Adrenal gland (tissue), 12 donors: ENCODE results near the gene PTDSS2. TPM values are rescaled to one million over a fixed set of nuclear protein-coding genes. Genes with fewer than 3 reads are reported as not detected.

Experiments used
- DNase-seq, 7 donors: peaks; one replicate each; pipeline ENCODE4 v3.0.0-alpha.2; 2019 to 2020
- H3K27ac ChIP-seq, 5 donors: fragments of 200-600 bp; sonication (generic) in 4 of 5; 1 replicate in 3 of 5; 2 replicates in 2 of 5; pipeline versions ENCODE4 v1.5.1 to v1.8.0; 2016 to 2020; ENCODE audit warnings: mild to moderate bottlenecking in 1 of 5
- H3K27me3 ChIP-seq: fragments of 200-600 bp; 2 replicates; pipeline ENCODE4 v1.8.0; 2021
- H3K36me3 ChIP-seq, 2 donors: fragments of 200-600 bp; replicated peaks in 1 of 2; 1 replicate in 1 of 2; 2 replicates in 1 of 2; pipeline versions ENCODE4 v1.5.1 to v1.8.0; 2018 to 2022
- H3K4me1 ChIP-seq, 2 donors: fragments of 200-600 bp; replicated peaks in 1 of 2; 1 replicate in 1 of 2; 2 replicates in 1 of 2; pipeline versions ENCODE4 v1.5.1 to v1.8.0; 2018 to 2021
- H3K4me3 ChIP-seq, 4 donors: fragments of 200-600 bp; sonication (generic) in 3 of 4; one replicate each; pipeline ENCODE4 v1.5.1; 2016 to 2018
- H3K9me3 ChIP-seq, 3 donors: fragments of 200-600 bp; sonication (generic) in 1 of 3; replicated peaks in 1 of 3; 1 replicate in 2 of 3; 2 replicates in 1 of 3; pipeline versions ENCODE4 v1.5.1 to v1.8.0; 2016 to 2021
- POLR2A ChIP-seq, 2 donors: fragments of 450-650 bp; IDR thresholded peaks; one replicate each; pipeline ENCODE4 v1.6.1; 2017; ENCODE audit warnings: antibody characterized with exemption in 2 of 2, mild to moderate bottlenecking in 2 of 2, moderate library complexity in 1 of 2
- WGBS, 4 donors: extraction: QIAGEN DNeasy Blood & Tissue Kit in 2 of 4; methylation state at CpG; one replicate each; pipeline versions ENCODE4 v1.1.5 to v1.1.7; 2013 to 2017; 5-methylcytosine and 5-hydroxymethylcytosine counted together
- intact Hi-C, 2 donors: fragments of 100-400 bp; cut with DNase I; formaldehyde crosslinking; loops; one replicate each; pipeline versions ENCODE4 v1.14.1 to v1.15.0; 2022 to 2023
- polyA plus RNA-seq, 3 donors: library from polyadenylated mRNA; stranded (reverse); fragments of 200-250 nt in 2 of 3; fragments of 350-450 nt in 1 of 3; fragmentation: Illumina TruSeq in 1 of 3; extraction: RNeasy Lipid Tissue Mini Kit (QIAGEN cat#74804) in 1 of 3; gene quantifications; one replicate each; pipeline ENCODE4 v1.2.3, GENCODE V29; 2013 to 2014
- total RNA-seq, 9 donors: library from RNA; depleted of rRNA in 4 of 9; stranded (reverse); fragments of >200 nt in 4 of 9; fragments of 120-200 nt in 1 of 9; fragmentation: NEBNext Ultra II Directional in 1 of 9; extraction: Animal tissue kit (Norgen Biotek cat#: 25700) in 1 of 9; gene quantifications; one replicate each; pipeline versions ENCODE4 v1.1.0 to v1.2.4, GENCODE V29; 2013 to 2023
- TF ChIP-seq, protein P1 (sequence below), 6 experiments: fragments of 450-650 bp in 4 of 6; fragments of 200-600 bp in 2 of 6; sonication (generic) in 1 of 6; IDR thresholded peaks; 1 replicate in 5 of 6; 2 replicates in 1 of 6; pipeline versions ENCODE4 v1.5.1 to v1.8.0; 2016 to 2021; ENCODE audit warnings: antibody characterized with exemption in 6 of 6, mild to moderate bottlenecking in 2 of 6, moderate library complexity in 1 of 6
- donor health status: healthy with polysubstance abuse.
- donor health status: Bipolar disorder and iron deficiency.
- donor health status: DM: yes; HTN: yes; CAD: no.
- donor health status: DM: no; HTN: no; CAD: no.
- donor health status: DM: no; HTN: no; CAD: no.
- donor health status: DM: yes; HTN: yes; CAD: no.

Gene PTDSS2
- total and polyA plus RNA-seq, 12 donors = 11.0 to 109 (median 44.7) TPM

DNA sequence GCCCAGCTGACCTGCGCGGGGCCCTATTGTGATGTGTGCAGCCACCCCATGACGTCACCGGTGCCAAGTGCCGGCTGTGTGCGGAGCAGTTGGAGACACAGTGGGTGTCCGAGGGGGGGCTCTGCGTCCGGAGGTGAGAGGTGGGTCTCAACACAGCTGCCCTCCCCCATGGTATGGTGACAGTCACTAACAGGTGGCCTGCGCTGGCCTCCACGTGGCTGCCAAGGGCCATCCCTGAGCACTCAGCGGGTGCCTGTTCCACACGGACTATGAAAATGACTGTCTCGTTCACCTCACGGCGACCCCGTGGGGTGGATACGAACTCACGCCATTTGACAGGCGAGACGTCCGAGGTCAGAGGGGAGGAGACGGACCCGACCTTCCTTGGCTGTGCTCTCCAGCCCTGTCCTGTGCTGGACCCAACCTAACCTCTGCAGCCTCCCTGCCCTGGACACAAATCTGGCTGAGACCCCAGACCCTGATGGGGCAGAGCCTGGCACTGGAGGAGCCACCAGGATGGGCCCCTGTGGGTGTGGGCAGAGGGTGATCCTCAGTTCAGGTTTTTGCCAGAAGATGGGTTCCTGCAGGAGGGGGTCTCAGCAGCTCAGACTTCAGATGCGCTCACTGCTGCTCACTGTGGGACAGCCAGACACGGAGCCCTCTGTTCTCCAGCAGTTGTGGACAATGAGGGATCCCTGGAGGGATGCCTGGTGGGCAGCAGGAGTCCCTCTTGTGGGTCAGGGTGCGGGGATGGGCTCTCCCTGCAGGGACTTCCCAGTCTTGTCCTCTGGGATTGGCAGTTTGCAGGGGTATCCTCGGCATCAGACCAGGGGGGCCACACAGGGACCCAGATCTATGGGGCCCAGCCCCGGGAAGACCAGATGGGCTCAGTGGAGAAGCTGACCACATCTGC, 79.0 kb downstream of the PTDSS2 start:
- 70 to 100% (median 75%) methylated on average over 1 to 29 of the region's 29 CpGs for WGBS, 4 donors
- Histone ChIP-seq H3K9me3 (no peaks in the 10 kb centered on the region), H3K4me1 (peaks cover 0 to 2% of the 10 kb centered on the region in 2 donors), H3K36me3 (peaks cover 0 to 27% of the 10 kb centered on the region in 2 donors), H3K27me3 (no peaks in the 10 kb centered on the region), H3K4me3 (no peak overlapping the region), H3K27ac (no peak overlapping the region)
- no peak for DNase-seq
- TF ChIP-seq POLR2A (IDR thresholded peaks at IDR 0.05) = no peak
- TF ChIP-seq, protein P1, sequence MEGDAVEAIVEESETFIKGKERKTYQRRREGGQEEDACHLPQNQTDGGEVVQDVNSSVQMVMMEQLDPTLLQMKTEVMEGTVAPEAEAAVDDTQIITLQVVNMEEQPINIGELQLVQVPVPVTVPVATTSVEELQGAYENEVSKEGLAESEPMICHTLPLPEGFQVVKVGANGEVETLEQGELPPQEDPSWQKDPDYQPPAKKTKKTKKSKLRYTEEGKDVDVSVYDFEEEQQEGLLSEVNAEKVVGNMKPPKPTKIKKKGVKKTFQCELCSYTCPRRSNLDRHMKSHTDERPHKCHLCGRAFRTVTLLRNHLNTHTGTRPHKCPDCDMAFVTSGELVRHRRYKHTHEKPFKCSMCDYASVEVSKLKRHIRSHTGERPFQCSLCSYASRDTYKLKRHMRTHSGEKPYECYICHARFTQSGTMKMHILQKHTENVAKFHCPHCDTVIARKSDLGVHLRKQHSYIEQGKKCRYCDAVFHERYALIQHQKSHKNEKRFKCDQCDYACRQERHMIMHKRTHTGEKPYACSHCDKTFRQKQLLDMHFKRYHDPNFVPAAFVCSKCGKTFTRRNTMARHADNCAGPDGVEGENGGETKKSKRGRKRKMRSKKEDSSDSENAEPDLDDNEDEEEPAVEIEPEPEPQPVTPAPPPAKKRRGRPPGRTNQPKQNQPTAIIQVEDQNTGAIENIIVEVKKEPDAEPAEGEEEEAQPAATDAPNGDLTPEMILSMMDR (IDR thresholded peaks at IDR 0.05) = no peak
- intact Hi-C loops = no loop called here

GRCh38 chr11:529728-530411, 79.8 kb downstream of the PTDSS2 start:
- Histone ChIP-seq H3K27ac (no peak overlapping the region), H3K4me3 (no peak overlapping the region), H3K27me3 (no peaks in the 10 kb centered on the region), H3K9me3 (no peaks in the 10 kb centered on the region), H3K4me1 (peaks cover 6 to 8% of the 10 kb centered on the region in 2 donors), H3K36me3 (peaks cover 0 to 27% of the 10 kb centered on the region in 2 donors)
- intact Hi-C loops = no loop called here
- 83 to 90% (median 86%) methylated on average over 5 to 18 of the region's 18 CpGs for WGBS, 4 donors
- TF ChIP-seq POLR2A (IDR thresholded peaks at IDR 0.05) = no peak
- TF ChIP-seq, protein P1 (IDR thresholded peaks at IDR 0.05) = no peak
- no peak for DNase-seq

DNA sequence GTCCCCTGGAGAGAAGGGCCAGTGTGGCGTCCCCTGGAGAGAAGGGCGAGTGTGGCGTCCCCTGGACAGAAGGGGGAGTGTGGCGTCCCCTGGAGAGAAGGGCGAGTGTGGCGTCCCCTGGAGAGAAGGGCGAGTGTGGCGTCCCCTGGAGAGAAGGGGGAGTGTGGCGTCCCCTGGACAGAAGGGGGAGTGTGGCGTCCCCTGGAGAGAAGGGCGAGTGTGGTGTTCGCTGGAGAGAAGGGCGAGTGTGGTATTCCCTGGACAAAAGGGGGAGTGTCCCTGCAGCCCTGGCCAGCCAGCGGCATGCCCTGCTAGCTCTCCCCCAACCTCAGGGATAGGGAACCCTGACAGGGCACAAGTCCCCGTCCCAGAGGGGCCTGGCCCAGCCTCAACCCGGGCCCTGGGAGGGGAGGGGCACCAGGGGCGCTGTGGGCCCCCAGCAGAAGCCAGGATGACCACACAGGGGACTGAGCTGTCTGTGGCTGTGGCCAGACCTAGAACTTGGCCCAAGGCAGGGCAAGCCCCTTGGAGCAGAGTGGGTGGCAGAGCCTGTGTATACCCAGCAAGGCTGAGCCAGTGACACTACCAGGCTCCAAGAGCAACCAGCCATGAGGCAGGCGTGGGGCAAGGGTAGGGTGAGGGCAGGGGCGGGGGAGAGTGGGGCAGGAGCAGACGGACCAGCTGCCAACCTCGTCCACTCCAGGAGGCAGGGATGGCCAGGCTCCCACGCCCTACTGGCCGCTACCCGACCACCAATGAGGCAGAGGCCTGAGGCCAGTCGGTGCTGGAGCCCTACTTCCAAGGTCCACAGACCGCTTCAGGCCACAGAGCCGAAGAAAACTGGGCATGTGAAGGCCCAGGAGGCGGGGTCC, 81.1 kb downstream of the PTDSS2 start:
- intact Hi-C loops = no loop called here
- TF ChIP-seq POLR2A (IDR thresholded peaks at IDR 0.05) = no peak
- TF ChIP-seq, protein P1 (IDR thresholded peaks at IDR 0.05) = no peak
- no peaks in the 10 kb centered on the region for H3K27me3 ChIP-seq
- WGBS, 4 donors = 88 to 92% (median 90%) methylated on average over 16 to 28 of the region's 28 CpGs
- H3K4me1 ChIP-seq = peaks cover 10 to 12% of the 10 kb centered on the region in 2 donors
- H3K27ac ChIP-seq = no peak overlapping the region
- H3K36me3 ChIP-seq = peaks cover 0 to 27% of the 10 kb centered on the region in 2 donors
- no peak overlapping the region for H3K4me3 ChIP-seq
- no peaks in the 10 kb centered on the region for H3K9me3 ChIP-seq
- no peak for DNase-seq
